HFFc6 (cell line): ENCODE data around the gene SCN5A. TPM values are rescaled to one million over a fixed set of nuclear protein-coding genes. Genes with fewer than 3 reads are reported as not detected.

Source experiments
- DNase-seq: peaks from one replicate; pipeline ENCODE4 v3.0.0-alpha.2; 2018
- H3K27ac Mint-ChIP-seq: 2 replicates; pipeline ENCODE4 v1.8.0; 2020; ENCODE audit warnings: mild to moderate bottlenecking, mixed read lengths
- H3K27me3 Mint-ChIP-seq: 2 replicates; pipeline ENCODE4 v1.8.0; 2021; ENCODE audit warnings: mild to moderate bottlenecking, moderate library complexity, mixed read lengths; ENCODE audit not compliant: insufficient read depth
- H3K36me3 Mint-ChIP-seq: 2 replicates; pipeline ENCODE4 v1.8.0; 2021; ENCODE audit warnings: low read depth, mixed read lengths
- H3K4me1 Mint-ChIP-seq: 2 replicates; pipeline ENCODE4 v1.8.0; 2020; ENCODE audit warnings: low read depth, mixed read lengths
- H3K4me3 Mint-ChIP-seq: 2 replicates; pipeline ENCODE4 v1.8.0; 2020; ENCODE audit warnings: mild to moderate bottlenecking, moderate library complexity, mixed read lengths
- H3K9me3 Mint-ChIP-seq: 2 replicates; pipeline ENCODE4 v1.8.0; 2020; ENCODE audit warnings: mild to moderate bottlenecking, mixed read lengths
- total RNA-seq, 6 experiments: library from RNA; stranded (reverse); fragmentation: NEBNext Ultra II Directional; extraction: Animal tissue kit (Norgen Biotek cat#: 25700); gene quantifications; 2 replicates in 1 of 6; 3 replicates in 5 of 6; pipeline ENCODE4 v1.2.3, GENCODE V29; 2021
- TF ChIP-seq, protein P1 (sequence below): fragments of 200-600 bp; sonication (generic); IDR thresholded peaks from 2 replicates; pipeline ENCODE4 v1.5.0; 2021; ENCODE audit warnings: antibody characterized with exemption, mild to moderate bottlenecking

Gene SCN5A
- total RNA-seq, 6 experiments from 2014 or later: 0.05 to 0.46 (median 0.28) TPM; not detected in 3

DNA sequence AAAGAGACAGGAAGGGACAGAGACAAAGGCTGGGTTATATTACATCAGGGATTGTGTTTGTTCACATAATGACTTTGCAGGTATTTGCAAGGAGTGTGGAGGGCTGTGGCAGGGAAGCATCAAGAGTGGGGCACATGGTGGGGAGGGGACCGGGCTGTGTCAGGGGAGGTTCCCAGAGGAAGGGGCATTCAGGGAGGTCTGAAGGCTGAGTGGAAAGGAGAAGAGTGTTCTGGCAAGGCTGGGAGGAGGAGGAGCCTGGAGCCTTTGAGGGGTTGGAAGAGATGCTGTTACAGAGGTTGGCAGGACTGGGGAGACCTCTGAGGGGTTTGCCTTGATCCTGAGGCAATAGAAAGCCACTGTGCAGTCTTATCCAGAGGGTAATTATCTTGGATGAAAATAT, 103.9 kb downstream of the SCN5A start:
- Mint-ChIP-seq H3K27me3 (peaks cover 26% of the 10 kb centered on the region), H3K4me3 (no peak overlapping the region), H3K27ac (no peak overlapping the region), H3K36me3 (no peaks in the 10 kb centered on the region), H3K4me1 (peaks cover 10% of the 10 kb centered on the region), H3K9me3 (no peaks in the 10 kb centered on the region)
- DNase-seq: no peak
- TF ChIP-seq, protein P1, sequence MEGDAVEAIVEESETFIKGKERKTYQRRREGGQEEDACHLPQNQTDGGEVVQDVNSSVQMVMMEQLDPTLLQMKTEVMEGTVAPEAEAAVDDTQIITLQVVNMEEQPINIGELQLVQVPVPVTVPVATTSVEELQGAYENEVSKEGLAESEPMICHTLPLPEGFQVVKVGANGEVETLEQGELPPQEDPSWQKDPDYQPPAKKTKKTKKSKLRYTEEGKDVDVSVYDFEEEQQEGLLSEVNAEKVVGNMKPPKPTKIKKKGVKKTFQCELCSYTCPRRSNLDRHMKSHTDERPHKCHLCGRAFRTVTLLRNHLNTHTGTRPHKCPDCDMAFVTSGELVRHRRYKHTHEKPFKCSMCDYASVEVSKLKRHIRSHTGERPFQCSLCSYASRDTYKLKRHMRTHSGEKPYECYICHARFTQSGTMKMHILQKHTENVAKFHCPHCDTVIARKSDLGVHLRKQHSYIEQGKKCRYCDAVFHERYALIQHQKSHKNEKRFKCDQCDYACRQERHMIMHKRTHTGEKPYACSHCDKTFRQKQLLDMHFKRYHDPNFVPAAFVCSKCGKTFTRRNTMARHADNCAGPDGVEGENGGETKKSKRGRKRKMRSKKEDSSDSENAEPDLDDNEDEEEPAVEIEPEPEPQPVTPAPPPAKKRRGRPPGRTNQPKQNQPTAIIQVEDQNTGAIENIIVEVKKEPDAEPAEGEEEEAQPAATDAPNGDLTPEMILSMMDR: no peak

DNA sequence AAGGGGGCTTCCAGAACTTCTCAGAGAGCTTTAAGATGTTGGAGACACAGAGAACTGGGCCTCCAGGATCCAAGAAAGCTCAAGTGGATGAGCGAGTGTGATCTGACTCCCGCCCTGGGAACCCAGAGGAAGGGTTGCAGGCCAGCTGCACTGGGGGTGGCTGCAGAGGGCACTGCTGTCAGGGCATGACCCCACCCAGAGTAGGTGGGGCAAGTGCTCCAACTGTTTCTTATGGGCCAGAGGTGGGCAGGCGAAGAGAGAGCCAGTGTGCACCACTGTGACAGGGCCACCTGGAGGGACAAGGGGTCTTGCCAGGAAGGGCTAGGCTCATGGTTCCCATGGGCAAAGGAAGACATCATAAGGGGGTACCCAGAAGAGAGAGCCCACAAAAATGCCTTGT, 104.6 kb downstream of the SCN5A start:
- H3K4me3 Mint-ChIP-seq: no peak overlapping the region
- no peak overlapping the region for H3K27ac Mint-ChIP-seq
- H3K4me1 Mint-ChIP-seq: peaks cover 12% of the 10 kb centered on the region
- no peak for DNase-seq
- peaks cover 21% of the 10 kb centered on the region for H3K27me3 Mint-ChIP-seq
- TF ChIP-seq, protein P1: no peak
- no peaks in the 10 kb centered on the region for H3K9me3 Mint-ChIP-seq
- H3K36me3 Mint-ChIP-seq: no peaks in the 10 kb centered on the region

- Mint-ChIP-seq H3K27ac (no peak overlapping the region), H3K27me3 (peaks cover 21% of the 10 kb centered on the region), H3K4me1 (peaks cover 23% of the 10 kb centered on the region), H3K9me3 (no peaks in the 10 kb centered on the region), H3K4me3 (no peak overlapping the region), H3K36me3 (no peaks in the 10 kb centered on the region)
- TF ChIP-seq, protein P1: no peak
- no peak for DNase-seq
Measured at GRCh38 chr3:38543586-38543985, 105.9 kb downstream of the SCN5A start.

DNA sequence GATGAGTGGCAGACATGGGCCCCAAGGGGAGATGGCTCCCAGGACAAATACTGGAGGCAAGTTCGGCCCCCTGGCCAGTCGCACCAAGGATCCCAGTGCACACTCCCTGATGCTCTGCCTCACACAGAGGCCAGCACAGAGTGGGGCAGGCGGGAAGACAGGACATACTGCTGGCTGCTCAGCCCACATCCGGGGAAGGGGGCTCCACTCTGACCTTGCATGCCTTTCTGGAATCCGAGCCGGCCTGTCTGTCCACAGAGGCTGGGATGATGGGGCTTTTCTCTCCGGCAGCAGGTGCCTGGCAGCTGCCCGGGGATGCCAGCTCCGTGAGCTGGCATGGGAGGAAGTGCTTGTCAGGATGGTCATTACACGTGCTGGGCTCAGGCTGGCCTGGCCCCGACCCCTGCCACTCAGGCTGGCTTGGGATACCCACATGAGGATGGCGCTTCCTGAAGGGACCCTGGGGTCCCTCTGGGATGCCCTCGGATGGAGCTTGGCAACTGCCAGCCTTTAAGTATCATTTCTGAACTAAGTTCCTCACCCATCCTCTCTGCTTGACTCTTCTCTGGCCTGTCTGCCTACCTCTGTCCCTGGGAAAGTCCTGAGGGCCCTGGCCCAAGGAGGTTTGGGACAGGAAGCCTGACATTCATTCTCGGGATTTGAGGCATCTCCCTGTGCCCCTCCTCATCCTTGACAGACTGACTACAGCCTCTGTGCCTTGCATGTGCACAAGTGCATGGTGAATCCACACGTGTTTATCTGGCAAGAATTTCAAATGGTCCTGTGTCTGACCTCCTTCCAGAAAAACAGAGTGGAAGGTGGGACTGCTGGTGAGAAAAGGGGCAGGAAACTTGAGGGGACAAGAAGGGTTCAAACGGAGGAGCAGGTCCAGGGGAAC, 106.8 kb downstream of the SCN5A start:
- no peak for DNase-seq
- peaks cover 23% of the 10 kb centered on the region for H3K4me1 Mint-ChIP-seq
- H3K4me3 Mint-ChIP-seq: no peak overlapping the region
- H3K27me3 Mint-ChIP-seq: peaks cover 15% of the 10 kb centered on the region
- TF ChIP-seq, protein P1: no peak
- no peak overlapping the region for H3K27ac Mint-ChIP-seq
- no peaks in the 10 kb centered on the region for H3K9me3 Mint-ChIP-seq
- H3K36me3 Mint-ChIP-seq: no peaks in the 10 kb centered on the region

GRCh38 chr3:38541806-38542205, 107.7 kb downstream of the SCN5A start:
- DNase-seq: no peak
- no peaks in the 10 kb centered on the region for H3K36me3 Mint-ChIP-seq
- peaks cover 23% of the 10 kb centered on the region for H3K4me1 Mint-ChIP-seq
- H3K4me3 Mint-ChIP-seq: no peak overlapping the region
- no peaks in the 10 kb centered on the region for H3K9me3 Mint-ChIP-seq
- peaks cover 13% of the 10 kb centered on the region for H3K27me3 Mint-ChIP-seq
- TF ChIP-seq, protein P1: no peak
- H3K27ac Mint-ChIP-seq: no peak overlapping the region
